Esophagus muscularis mucosa (tissue), 4 donors: Measurements from ENCODE around the gene PIN1. TPM values are rescaled to one million over a fixed set of nuclear protein-coding genes. Genes with fewer than 3 reads are reported as not detected.

Experiments
- DNase-seq: peaks from one replicate; pipeline ENCODE4 v3.0.0-alpha.2; 2017; ENCODE audit errors: extremely low spot score
- H3K27ac ChIP-seq, 4 donors: fragments of 200-600 bp; sonication (generic); replicated peaks in 1 of 4; 1 replicate in 3 of 4; 2 replicates in 1 of 4; pipeline ENCODE4 v1.5.1; 2016 to 2019; ENCODE audit warnings: mild to moderate bottlenecking in 1 of 4
- H3K27me3 ChIP-seq, 4 donors: fragments of 200-600 bp; sonication (generic); one replicate each; pipeline versions ENCODE4 v1.5.1 to v1.6.0; 2016 to 2019
- H3K36me3 ChIP-seq, 4 donors: fragments of 200-600 bp; sonication (generic); one replicate each; pipeline ENCODE4 v1.5.1; 2016 to 2019
- H3K4me1 ChIP-seq, 4 donors: fragments of 200-600 bp; sonication (generic); one replicate each; pipeline ENCODE4 v1.5.1; 2016 to 2019
- H3K4me3 ChIP-seq, 4 donors: fragments of 200-600 bp; sonication (generic); 1 replicate in 2 of 4; 2 replicates in 2 of 4; pipeline ENCODE4 v1.5.1; 2016 to 2019; ENCODE audit warnings: mild to moderate bottlenecking in 4 of 4, moderate library complexity in 1 of 4
- H3K9me3 ChIP-seq, 4 donors: fragments of 200-600 bp; sonication (generic); 1 replicate in 3 of 4; 2 replicates in 1 of 4; pipeline ENCODE4 v1.5.1; 2016 to 2019
- EP300 ChIP-seq: sonication (generic); formaldehyde crosslinking; IDR thresholded peaks from one replicate; pipeline ENCODE4 v1.6.1; 2017; ENCODE audit warnings: antibody characterized with exemption
- POLR2A ChIP-seq: fragments of 450-650 bp; IDR thresholded peaks from one replicate; pipeline ENCODE4 v1.6.1; 2017; ENCODE audit warnings: antibody characterized with exemption, moderate library complexity, mild to moderate bottlenecking, low read depth
- POLR2AphosphoS5 ChIP-seq, 2 donors: sonication (generic); formaldehyde crosslinking; IDR thresholded peaks; one replicate each; pipeline ENCODE4 v1.6.1; 2017; ENCODE audit warnings: antibody characterized with exemption in 2 of 2
- WGBS: methylation state at CpG from one replicate; pipeline ENCODE4 v1.1.5; 2018; 5-methylcytosine and 5-hydroxymethylcytosine counted together
- intact Hi-C: fragments of 100-400 bp; cut with DNase I; formaldehyde crosslinking; loops from one replicate; pipeline ENCODE4 v1.15.1; 2023
- total RNA-seq, 4 donors: library from RNA; depleted of rRNA; stranded (reverse); fragments of >200 nt; gene quantifications; one replicate each; pipeline versions ENCODE4 v1.1.0 to v1.2.1, GENCODE V29; 2016
- TF ChIP-seq, protein P1 (sequence below), 3 experiments: fragments of 200-600 bp in 2 of 3; fragments of 450-650 bp in 1 of 3; sonication (generic) in 2 of 3; IDR thresholded peaks; one replicate each; pipeline ENCODE4 v1.5.1; 2017 to 2019; ENCODE audit warnings: antibody characterized with exemption in 3 of 3, mild to moderate bottlenecking in 2 of 3, moderate library complexity in 1 of 3

Gene PIN1
- total RNA-seq, 4 donors from 2014 or later = 113 to 183 (median 145) TPM

DNA sequence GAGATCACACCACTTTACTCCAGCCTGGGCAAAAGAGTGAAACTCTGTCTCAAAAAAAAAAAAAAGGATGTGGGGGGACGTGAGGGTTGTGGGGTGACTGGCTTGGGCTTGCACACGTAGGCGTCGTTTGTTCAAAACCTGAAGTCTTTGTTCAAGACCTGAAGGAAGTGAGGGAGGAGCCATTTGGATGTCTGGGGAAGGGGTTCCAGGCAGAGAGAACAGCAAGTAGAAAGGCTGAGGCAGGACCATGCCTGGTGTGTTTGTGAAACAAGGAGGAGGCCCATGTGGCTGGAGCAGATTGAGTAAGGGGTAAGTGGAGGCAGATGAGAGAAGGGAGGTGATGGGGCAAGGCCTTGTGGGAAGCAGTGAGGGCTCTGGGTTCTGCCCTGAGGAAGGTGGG is 27.8 kb downstream of the PIN1 start:
- H3K27me3 ChIP-seq = no peaks in the 10 kb centered on the region
- WGBS = 74% methylated on average over 4 of the region's 4 CpGs

DNA sequence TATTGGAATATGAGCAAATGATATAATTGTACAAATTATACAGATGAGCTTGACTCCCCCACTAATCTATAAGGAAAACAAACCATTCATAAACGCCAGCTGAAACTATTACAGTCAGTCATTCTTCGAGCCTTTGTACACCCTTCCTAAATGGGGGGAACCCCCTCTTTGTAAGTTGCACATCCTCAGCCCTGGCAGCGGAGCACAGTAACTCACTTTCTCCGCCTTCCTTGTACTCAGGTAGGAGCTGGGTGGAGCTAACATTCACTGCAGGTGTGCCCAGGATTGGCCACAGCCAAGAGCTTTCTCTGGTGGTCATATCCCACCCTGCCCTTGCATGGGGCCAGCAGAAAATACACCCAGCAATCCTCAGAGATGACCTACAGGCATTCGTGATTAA is 28.6 kb downstream of the PIN1 start:
- Histone ChIP-seq H3K27me3 (no peaks in the 10 kb centered on the region), H3K4me1 (no peaks in the 10 kb centered on the region), H3K36me3 (no peaks in the 10 kb centered on the region), H3K4me3 (no peak overlapping the region), H3K9me3 (no peaks in the 10 kb centered on the region), H3K27ac (no peak overlapping the region)
- no peak for TF ChIP-seq POLR2AphosphoS5 (IDR thresholded peaks at IDR 0.05)
- TF ChIP-seq EP300 = no peak
- TF ChIP-seq, protein P1, sequence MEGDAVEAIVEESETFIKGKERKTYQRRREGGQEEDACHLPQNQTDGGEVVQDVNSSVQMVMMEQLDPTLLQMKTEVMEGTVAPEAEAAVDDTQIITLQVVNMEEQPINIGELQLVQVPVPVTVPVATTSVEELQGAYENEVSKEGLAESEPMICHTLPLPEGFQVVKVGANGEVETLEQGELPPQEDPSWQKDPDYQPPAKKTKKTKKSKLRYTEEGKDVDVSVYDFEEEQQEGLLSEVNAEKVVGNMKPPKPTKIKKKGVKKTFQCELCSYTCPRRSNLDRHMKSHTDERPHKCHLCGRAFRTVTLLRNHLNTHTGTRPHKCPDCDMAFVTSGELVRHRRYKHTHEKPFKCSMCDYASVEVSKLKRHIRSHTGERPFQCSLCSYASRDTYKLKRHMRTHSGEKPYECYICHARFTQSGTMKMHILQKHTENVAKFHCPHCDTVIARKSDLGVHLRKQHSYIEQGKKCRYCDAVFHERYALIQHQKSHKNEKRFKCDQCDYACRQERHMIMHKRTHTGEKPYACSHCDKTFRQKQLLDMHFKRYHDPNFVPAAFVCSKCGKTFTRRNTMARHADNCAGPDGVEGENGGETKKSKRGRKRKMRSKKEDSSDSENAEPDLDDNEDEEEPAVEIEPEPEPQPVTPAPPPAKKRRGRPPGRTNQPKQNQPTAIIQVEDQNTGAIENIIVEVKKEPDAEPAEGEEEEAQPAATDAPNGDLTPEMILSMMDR (IDR thresholded peaks at IDR 0.05) = no peak
- no peak for TF ChIP-seq POLR2A
- intact Hi-C loops = no loop called here
- no peak for DNase-seq
- 83% methylated on average over 5 of the region's 5 CpGs for WGBS

More for the DNA sequence above, 27.8 kb downstream of the PIN1 start:
- no peak overlapping the region for H3K4me3 ChIP-seq
- no peaks in the 10 kb centered on the region for H3K36me3 ChIP-seq
- H3K27ac ChIP-seq = no peak overlapping the region
- no peaks in the 10 kb centered on the region for H3K4me1 ChIP-seq
- TF ChIP-seq, protein P1 (IDR thresholded peaks at IDR 0.05) = no peak
- TF ChIP-seq POLR2AphosphoS5 (IDR thresholded peaks at IDR 0.05) (no peak), POLR2A (no peak), EP300 (no peak)
- no peak for DNase-seq
- intact Hi-C loops = no loop called here
- no peaks in the 10 kb centered on the region for H3K9me3 ChIP-seq

DNA sequence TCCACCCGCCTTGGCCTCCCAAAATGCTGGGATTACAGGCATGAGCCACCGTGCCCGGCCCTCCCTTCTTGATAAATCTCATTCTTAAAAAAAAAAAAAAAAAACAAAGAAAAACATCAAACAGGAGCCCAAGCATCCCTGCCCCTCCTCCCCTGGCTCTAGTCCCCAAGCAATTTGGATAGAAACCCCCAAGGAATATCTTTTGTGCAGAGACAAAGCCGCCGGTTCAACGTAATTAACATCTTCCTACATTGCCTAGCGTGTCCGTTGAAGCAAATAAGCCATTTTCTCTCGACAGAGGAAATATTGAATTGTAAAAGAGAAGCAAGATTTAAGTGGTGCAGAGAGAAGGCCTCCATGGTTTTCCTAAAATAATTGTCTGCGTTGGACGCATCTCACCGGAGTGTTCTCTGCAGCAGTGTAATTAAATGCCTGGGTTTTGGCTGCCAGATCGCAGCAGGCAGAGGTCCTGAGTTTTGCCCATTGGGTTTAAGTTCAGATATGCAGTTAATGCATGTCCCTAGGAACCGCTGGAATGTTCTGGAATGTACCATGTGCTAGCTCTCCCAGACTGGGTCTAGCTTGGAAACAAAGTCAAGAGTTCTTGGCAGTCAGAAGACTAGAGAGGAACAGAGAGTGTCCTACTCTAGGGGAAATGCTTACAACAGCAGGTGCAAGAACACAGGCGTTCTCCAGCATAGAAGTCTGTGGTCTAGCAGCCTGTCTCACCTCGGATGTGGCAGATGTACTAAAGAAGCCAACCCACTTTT is 30.8 kb downstream of the PIN1 start:
- H3K36me3 ChIP-seq = no peaks in the 10 kb centered on the region
- intact Hi-C loops = no loop called here
- H3K9me3 ChIP-seq = no peaks in the 10 kb centered on the region
- H3K27me3 ChIP-seq = no peaks in the 10 kb centered on the region
- no peak overlapping the region for H3K4me3 ChIP-seq
- H3K4me1 ChIP-seq = no peaks in the 10 kb centered on the region
- DNase-seq = no peak
- 82% methylated on average over 16 of the region's 16 CpGs for WGBS
- TF ChIP-seq, protein P1 (IDR thresholded peaks at IDR 0.05) = no peak
- TF ChIP-seq EP300 (no peak), POLR2AphosphoS5 (IDR thresholded peaks at IDR 0.05) (no peak), POLR2A (no peak)
- H3K27ac ChIP-seq = no peak overlapping the region

DNA sequence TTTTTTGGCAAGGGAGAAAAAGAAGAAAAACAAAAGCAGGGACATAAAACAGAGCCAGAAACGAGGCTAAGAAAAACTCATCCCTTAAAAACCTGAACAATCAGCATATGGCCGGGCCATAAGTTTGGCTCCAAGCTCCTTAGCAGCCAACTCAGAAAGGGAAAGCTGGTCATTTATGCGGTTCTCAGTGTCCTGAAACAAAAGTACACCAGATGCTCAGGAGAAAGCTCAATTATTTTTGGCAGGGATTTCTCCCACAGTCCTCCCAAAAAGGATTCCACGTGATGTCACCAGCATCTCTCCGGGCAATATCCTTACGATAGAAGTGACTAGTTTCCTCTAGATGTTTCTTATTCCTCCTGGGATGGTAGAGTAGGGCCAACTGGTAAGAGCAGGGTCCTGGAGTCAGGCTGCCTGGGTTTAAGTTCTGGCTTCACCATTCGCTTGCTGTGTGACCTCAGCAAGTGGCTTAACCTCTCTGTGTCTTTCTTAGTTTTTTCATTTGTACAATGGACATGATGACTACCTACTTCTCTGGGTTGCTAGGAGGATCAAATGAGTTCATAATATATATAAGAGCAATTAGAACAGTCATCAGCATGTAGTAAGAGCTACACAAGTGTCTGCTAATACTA is 34.0 kb downstream of the PIN1 start:
- intact Hi-C loops = no loop called here
- TF ChIP-seq, protein P1 (IDR thresholded peaks at IDR 0.05) = no peak
- TF ChIP-seq EP300 (no peak), POLR2AphosphoS5 (IDR thresholded peaks at IDR 0.05) (no peak), POLR2A (no peak)
- H3K4me3 ChIP-seq = no peak overlapping the region
- no peaks in the 10 kb centered on the region for H3K27me3 ChIP-seq
- no peaks in the 10 kb centered on the region for H3K36me3 ChIP-seq
- H3K9me3 ChIP-seq = no peaks in the 10 kb centered on the region
- no peaks in the 10 kb centered on the region for H3K4me1 ChIP-seq
- H3K27ac ChIP-seq = no peak overlapping the region
- DNase-seq = no peak
- 66% methylated on average over 7 of the region's 7 CpGs for WGBS
